H1 (cell line): Measurements from ENCODE around the gene POLDIP2. TPM values are rescaled to one million over a fixed set of nuclear protein-coding genes. Genes with fewer than 3 reads are reported as not detected.

Experiments used
- CTCF ChIA-PET: fragments of 300-600 bp; sonication (Branson Sonifier 250); formaldehyde crosslinking; loops from one replicate; lab custom pipeline; 2021; ENCODE audit not compliant: partially characterized antibody; lab: Charles Lee
- POLR2A ChIA-PET: fragments of 300-600 bp; sonication (Branson Sonifier 250); formaldehyde crosslinking; loops from one replicate; lab custom pipeline; 2021; ENCODE audit warnings: inconsistent platforms; ENCODE audit not compliant: partially characterized antibody; lab: Charles Lee
- DNase-seq, 2 experiments: peaks; one replicate each; pipeline versions ENCODE4 v3.0.0 to v3.0.0-alpha.2; 2010 to 2022; ENCODE audit warnings: low spot score in 2 of 2, low read depth in 1 of 2, mixed read lengths in 1 of 2
- FAIRE-seq: peaks from 2 replicates; lab custom pipeline; 2011; peaks lifted over from hg19 to GRCh38; lab: Jason Lieb, UNC
- H2AFZ ChIP-seq: 2 replicates; pipeline ENCODE4 v1.8.1; 2012; ENCODE audit warnings: low read length, inconsistent platforms
- H2AK5ac ChIP-seq: 2 replicates; pipeline ENCODE4 v1.6.1; 2013; ENCODE audit warnings: low read depth, low read length
- H2BK120ac ChIP-seq: replicated peaks from 2 replicates; pipeline ENCODE3; 2013; ENCODE audit warnings: low read depth, low read length, inconsistent platforms
- H2BK12ac ChIP-seq: 2 replicates; pipeline ENCODE4 v1.6.1; 2013; ENCODE audit warnings: low read depth, low read length
- H2BK15ac ChIP-seq: 2 replicates; pipeline ENCODE4 v1.6.1; 2013; ENCODE audit warnings: low read length
- H2BK20ac ChIP-seq: 2 replicates; pipeline ENCODE4 v1.6.1; 2013; ENCODE audit warnings: low read length
- H2BK5ac ChIP-seq: 2 replicates; pipeline ENCODE4 v1.6.1; 2013; ENCODE audit warnings: low read depth, low read length
- H3K14ac ChIP-seq: 2 replicates; pipeline ENCODE4 v1.6.1; 2013; ENCODE audit warnings: inconsistent platforms; ENCODE audit not compliant: insufficient read length
- H3K18ac ChIP-seq: 2 replicates; pipeline ENCODE4 v1.6.1; 2013; ENCODE audit warnings: low read length; ENCODE audit errors: extremely low read depth
- H3K23ac ChIP-seq: 2 replicates; pipeline ENCODE4 v1.6.1; 2013; ENCODE audit warnings: inconsistent platforms; ENCODE audit not compliant: insufficient read length
- H3K23me2 ChIP-seq: 2 replicates; pipeline ENCODE4 v1.6.1; 2013; ENCODE audit warnings: low read depth, low read length
- H3K27ac ChIP-seq: 2 replicates; pipeline ENCODE4 v1.6.1; 2011; ENCODE audit warnings: low read depth, low read length, inconsistent platforms
- H3K27me3 ChIP-seq, 4 experiments: replicated peaks in 1 of 4; 1 replicate in 1 of 4; 2 replicates in 3 of 4; pipeline versions ENCODE4 v1.6.1 to v1.8.1; 2011 to 2013; ENCODE audit warnings: low read length in 3 of 4, mild to moderate bottlenecking in 3 of 4, inconsistent platforms in 2 of 4, mixed read lengths in 2 of 4, moderate library complexity in 1 of 4; ENCODE audit not compliant: control insufficient read depth in 3 of 4, insufficient read depth in 3 of 4; ENCODE audit errors: extremely low read depth in 1 of 4
- H3K36me3 ChIP-seq, 4 experiments: 2 replicates each; pipeline versions ENCODE4 v1.6.1 to v1.8.1; 2011 to 2013; ENCODE audit warnings: mild to moderate bottlenecking in 4 of 4, low read length in 3 of 4, moderate library complexity in 2 of 4, control low read depth in 1 of 4, inconsistent platforms in 1 of 4; ENCODE audit not compliant: insufficient read depth in 4 of 4, control insufficient read depth in 2 of 4
- H3K4ac ChIP-seq: replicated peaks from 2 replicates; pipeline ENCODE3; 2013; ENCODE audit warnings: low read length, low read depth, mixed read lengths, inconsistent platforms; ENCODE audit not compliant: insufficient read length
- H3K4me1 ChIP-seq, 4 experiments: replicated peaks in 1 of 4; 1 replicate in 1 of 4; 2 replicates in 3 of 4; pipeline versions ENCODE4 v1.6.1 to v1.8.1; 2011 to 2013; ENCODE audit warnings: low read length in 3 of 4, inconsistent platforms in 2 of 4, mixed read lengths in 1 of 4; ENCODE audit not compliant: insufficient read depth in 4 of 4, control insufficient read depth in 3 of 4
- H3K4me2 ChIP-seq, 2 experiments: 2 replicates each; pipeline versions ENCODE4 v1.6.1 to v1.8.1; 2011 to 2013; ENCODE audit warnings: low read depth in 2 of 2, low read length in 2 of 2, control low read depth in 1 of 2, inconsistent platforms in 1 of 2, mild to moderate bottlenecking in 1 of 2; ENCODE audit not compliant: insufficient read depth in 1 of 2
- H3K4me3 ChIP-seq, 4 experiments: fragments of 200-600, 300-600 bp in 1 of 4; sonication (generic), shearing (Covaris generic), sonication (Bioruptor Twin) in 1 of 4; 2 replicates each; pipeline versions ENCODE4 v1.5.1 to v1.8.1; 2011 to 2016; ENCODE audit warnings: low read length in 4 of 4, low read depth in 3 of 4, control low read depth in 2 of 4, inconsistent platforms in 2 of 4, mild to moderate bottlenecking in 2 of 4, mixed read lengths in 1 of 4, moderate library complexity in 1 of 4; ENCODE audit not compliant: insufficient read depth in 2 of 4; ENCODE audit errors: extremely low read depth in 1 of 4
- H3K56ac ChIP-seq: replicated peaks from 2 replicates; pipeline ENCODE3; 2013; ENCODE audit warnings: low read depth, mild to moderate bottlenecking, mixed read lengths, low read length, inconsistent platforms; ENCODE audit not compliant: insufficient read length
- H3K79me1 ChIP-seq: 2 replicates; pipeline ENCODE4 v1.6.1; 2013; ENCODE audit warnings: low read depth, low read length, control low read depth
- H3K79me2 ChIP-seq, 2 experiments: 2 replicates each; pipeline versions ENCODE4 v1.6.1 to v1.8.1; 2012 to 2013; ENCODE audit warnings: low read length in 2 of 2, mild to moderate bottlenecking in 2 of 2, inconsistent platforms in 1 of 2; ENCODE audit not compliant: insufficient read depth in 2 of 2, control insufficient read depth in 1 of 2
- H3K9ac ChIP-seq, 4 experiments: replicated peaks in 1 of 4; 1 replicate in 1 of 4; 2 replicates in 3 of 4; pipeline versions ENCODE4 v1.6.1 to v1.8.1; 2011 to 2013; ENCODE audit warnings: low read depth in 3 of 4, low read length in 3 of 4, control low read depth in 2 of 4, mild to moderate bottlenecking in 2 of 4, moderate library complexity in 2 of 4, inconsistent platforms in 1 of 4; ENCODE audit errors: extremely low read depth in 1 of 4
- H3K9me3 ChIP-seq, 2 experiments: 2 replicates each; pipeline versions ENCODE4 v1.6.1 to v1.8.1; 2012 to 2013; ENCODE audit warnings: mild to moderate bottlenecking in 2 of 2, moderate library complexity in 2 of 2, control low read depth in 1 of 2, inconsistent platforms in 1 of 2, low read depth in 1 of 2, low read length in 1 of 2, mixed read lengths in 1 of 2; ENCODE audit not compliant: insufficient read depth in 2 of 2
- H4K20me1 ChIP-seq, 2 experiments: replicated peaks in 1 of 2; 2 replicates each; pipeline versions ENCODE3 to v1.8.1; 2011 to 2013; ENCODE audit warnings: inconsistent platforms in 2 of 2, low read length in 2 of 2, mild to moderate bottlenecking in 1 of 2; ENCODE audit not compliant: insufficient read depth in 2 of 2, control insufficient read depth in 1 of 2
- H4K5ac ChIP-seq: 2 replicates; pipeline ENCODE4 v1.6.1; 2013; ENCODE audit warnings: low read length, low read depth, mixed read lengths, inconsistent platforms; ENCODE audit not compliant: insufficient read length
- H4K8ac ChIP-seq: 2 replicates; pipeline ENCODE4 v1.8.0; 2013; ENCODE audit warnings: mild to moderate bottlenecking, moderate library complexity, low read length, inconsistent platforms; ENCODE audit not compliant: insufficient read depth; ENCODE audit errors: extremely low read depth
- H4K91ac ChIP-seq: replicated peaks from 2 replicates; pipeline ENCODE3; 2013; ENCODE audit warnings: low read length, mixed read lengths, inconsistent platforms; ENCODE audit not compliant: insufficient read length
- RAD21 ChIP-seq, 2 experiments: IDR thresholded peaks in 1 of 2; conservative IDR thresholded peaks in 1 of 2; 2 replicates each; pipeline ENCODE4 v1.6.1; 2011; ENCODE audit warnings: low read depth in 2 of 2, low read length in 2 of 2, improper control_type of control experiment in 1 of 2, inconsistent platforms in 1 of 2, mild to moderate bottlenecking in 1 of 2, moderate library complexity in 1 of 2
- WGBS, 2 experiments: shearing (Covaris generic) in 1 of 2; methylation state at CpG; one replicate each; pipeline versions ENCODE4 v1.1.6 to v1.1.7; 2013 to 2015; ENCODE audit warnings: low lambda C conversion rate in 2 of 2, mixed read lengths in 2 of 2, inconsistent platforms in 1 of 2, low coverage in 1 of 2, missing lambda C conversion rate in 1 of 2; ENCODE audit not compliant: insufficient replicate concordance in 2 of 2, insufficient coverage in 1 of 2, insufficient read length in 1 of 2; ENCODE audit errors: extremely low coverage in 1 of 2, missing lambda C conversion rate in 1 of 2; 5-methylcytosine and 5-hydroxymethylcytosine counted together
- polyA plus RNA-seq, 7 experiments: library from polyadenylated mRNA; depleted of rRNA in 3 of 7; stranded (reverse) in 5 of 7; unstranded in 2 of 7; fragments of >200 nt in 5 of 7; fragments of 200-250 nt in 2 of 7; gene quantifications; 1 replicate in 5 of 7; 2 replicates in 1 of 7; 4 replicates in 1 of 7; pipeline versions ENCODE4 v1.2.1 to v1.2.3, GENCODE V29; 2011 to 2013; ENCODE audit warnings: missing spikeins in 2 of 7, mixed read lengths in 2 of 7
- total RNA-seq: library from RNA; stranded (reverse); fragmentation: NEBNext Ultra II Directional; extraction: Animal tissue kit (Norgen Biotek cat#: 25700); gene quantifications from 2 replicates; pipeline ENCODE4 v1.2.1, GENCODE V29; 2021
- TF ChIP-seq, protein P1 (sequence below), 3 experiments: IDR thresholded peaks; 1 replicate in 2 of 3; 2 replicates in 1 of 3; pipeline versions ENCODE4 v1.5.1 to v1.6.1; 2011; ENCODE audit warnings: low read length in 3 of 3, mild to moderate bottlenecking in 3 of 3, inconsistent platforms in 2 of 3, low read depth in 1 of 3, moderate library complexity in 1 of 3; ENCODE audit not compliant: insufficient read depth in 1 of 3; ENCODE audit errors: control extremely low read depth in 1 of 3
- TF ChIP-seq, protein P2 (sequence below): IDR thresholded peaks from 2 replicates; pipeline ENCODE4 v1.6.1; 2011; ENCODE audit warnings: low read length, improper control_type of control experiment

The POLDIP2 gene
- total and polyA plus RNA-seq, 2 of the 8 experiments (the other 6 are each of a cell fraction or from before 2014, with no cell fraction given), result 74.0 to 76.1 TPM

DNA sequence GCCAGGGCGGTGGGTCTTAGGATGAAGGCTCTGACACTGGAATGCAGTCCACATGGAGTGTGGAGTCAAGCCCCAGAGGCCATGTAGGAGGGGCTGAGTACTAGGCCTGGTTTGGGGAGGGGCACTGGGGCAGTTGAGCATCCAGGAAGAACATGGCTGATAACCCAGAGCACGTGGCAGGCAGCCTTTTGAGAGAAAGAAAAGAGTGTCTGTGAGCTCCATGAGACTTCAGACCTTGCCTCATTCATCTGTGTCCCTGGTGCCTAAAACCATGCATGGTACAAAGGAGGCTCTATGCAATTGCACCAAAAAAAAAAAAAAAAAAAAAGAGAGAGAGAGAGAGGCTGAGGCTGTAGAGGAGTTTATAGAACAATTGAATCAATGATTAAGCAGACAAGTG is 34.1 kb upstream of the POLDIP2 start:
- no peak for FAIRE-seq
- no peak for TF ChIP-seq RAD21 (IDR thresholded peaks at IDR 0.05 in 1 of 2, conservative IDR thresholded peaks at IDR 0.05 in 1 of 2; ENCODE audit: low read depth in 2 of 2, low read length in 2 of 2)
- TF ChIP-seq, protein P1, sequence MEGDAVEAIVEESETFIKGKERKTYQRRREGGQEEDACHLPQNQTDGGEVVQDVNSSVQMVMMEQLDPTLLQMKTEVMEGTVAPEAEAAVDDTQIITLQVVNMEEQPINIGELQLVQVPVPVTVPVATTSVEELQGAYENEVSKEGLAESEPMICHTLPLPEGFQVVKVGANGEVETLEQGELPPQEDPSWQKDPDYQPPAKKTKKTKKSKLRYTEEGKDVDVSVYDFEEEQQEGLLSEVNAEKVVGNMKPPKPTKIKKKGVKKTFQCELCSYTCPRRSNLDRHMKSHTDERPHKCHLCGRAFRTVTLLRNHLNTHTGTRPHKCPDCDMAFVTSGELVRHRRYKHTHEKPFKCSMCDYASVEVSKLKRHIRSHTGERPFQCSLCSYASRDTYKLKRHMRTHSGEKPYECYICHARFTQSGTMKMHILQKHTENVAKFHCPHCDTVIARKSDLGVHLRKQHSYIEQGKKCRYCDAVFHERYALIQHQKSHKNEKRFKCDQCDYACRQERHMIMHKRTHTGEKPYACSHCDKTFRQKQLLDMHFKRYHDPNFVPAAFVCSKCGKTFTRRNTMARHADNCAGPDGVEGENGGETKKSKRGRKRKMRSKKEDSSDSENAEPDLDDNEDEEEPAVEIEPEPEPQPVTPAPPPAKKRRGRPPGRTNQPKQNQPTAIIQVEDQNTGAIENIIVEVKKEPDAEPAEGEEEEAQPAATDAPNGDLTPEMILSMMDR (IDR thresholded peaks at IDR 0.05; ENCODE audit: control extremely low read depth in 1 of 3, insufficient read depth in 1 of 3, low read depth in 1 of 3, low read length in 3 of 3), result no peak
- TF ChIP-seq, protein P2, sequence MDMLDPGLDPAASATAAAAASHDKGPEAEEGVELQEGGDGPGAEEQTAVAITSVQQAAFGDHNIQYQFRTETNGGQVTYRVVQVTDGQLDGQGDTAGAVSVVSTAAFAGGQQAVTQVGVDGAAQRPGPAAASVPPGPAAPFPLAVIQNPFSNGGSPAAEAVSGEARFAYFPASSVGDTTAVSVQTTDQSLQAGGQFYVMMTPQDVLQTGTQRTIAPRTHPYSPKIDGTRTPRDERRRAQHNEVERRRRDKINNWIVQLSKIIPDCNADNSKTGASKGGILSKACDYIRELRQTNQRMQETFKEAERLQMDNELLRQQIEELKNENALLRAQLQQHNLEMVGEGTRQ, result no peak

More for the DNA sequence above, 34.1 kb upstream of the POLDIP2 start:
- H4K20me1 ChIP-seq, result no peaks in the 10 kb centered on the region
- WGBS, 2 experiments, result 83% methylated on average over 2 of the region's 2 CpGs; no CpG with 5 or more reads in 1 of the 2 experiments
- no peaks in the 10 kb centered on the region; a peak in 1 of 7 replicates for H3K4me1 ChIP-seq
- no peak overlapping the region for H2BK12ac ChIP-seq
- no peak for DNase-seq
- no peak overlapping the region for H3K18ac ChIP-seq
- H2AK5ac ChIP-seq, result no peak overlapping the region
- no peak overlapping the region for H2BK20ac ChIP-seq
- H3K4ac ChIP-seq, result no peak overlapping the region
- H3K23ac ChIP-seq, result no peak overlapping the region
- H2BK5ac ChIP-seq, result no peak overlapping the region
- no peak overlapping the region for H4K91ac ChIP-seq
- no peak overlapping the region for H4K5ac ChIP-seq
- no peak overlapping the region for H2BK120ac ChIP-seq
- ChIA-PET CTCF (interaction anchor here (0.6 to 2.0 kb wide), 4 partner anchors 9 to 14 kb away, joined by 3 to 9 read pairs (median 3); no protein-coding TSS in a partner anchor), POLR2A (interaction anchor here (12.7 kb wide), 1 partner anchor 11 kb away, joined by 135 read pairs; the partner anchor contains the start of gene SLC46A1)
- H3K27me3 ChIP-seq, result no peaks in the 10 kb centered on the region
- H3K14ac ChIP-seq, result no peak overlapping the region
- H4K8ac ChIP-seq, result no peak overlapping the region
- H2AFZ ChIP-seq, result no peak overlapping the region
- H3K27ac ChIP-seq, result no peak overlapping the region
- no peaks in the 10 kb centered on the region for H3K79me1 ChIP-seq
- no peaks in the 10 kb centered on the region for H3K23me2 ChIP-seq
- H3K4me2 ChIP-seq, result no peak overlapping the region
- no peak overlapping the region for H2BK15ac ChIP-seq
- H3K9ac ChIP-seq, result no peak overlapping the region
- H3K36me3 ChIP-seq, result 0 out of 8 replicates have a peak, but pooled peaks cover 0 to 3% (median 0%) of the 10 kb centered on the region in 4 experiments
- H3K9me3 ChIP-seq, result no peaks in the 10 kb centered on the region
- H3K79me2 ChIP-seq, result no peaks in the 10 kb centered on the region
- H3K4me3 ChIP-seq, result no peak overlapping the region
- no peak overlapping the region for H3K56ac ChIP-seq
